CD4-positive, CD25-positive, alpha-beta regulatory T cell (primary cell): ENCODE measurements around the gene INO80E. TPM values are rescaled to one million over a fixed set of nuclear protein-coding genes. Genes with fewer than 3 reads are reported as not detected.

Experiments used
- ATAC-seq, 2 donors: fragments of 150-1000 bp; cut with Tn5 transposase; one replicate each; pipeline ENCODE4 v1.10.0; 2021; ENCODE audit warnings: low read depth in 2 of 2, moderate number of reproducible peaks in 2 of 2, moderate library complexity in 1 of 2
- DNase-seq, 3 donors: peaks; one replicate each; pipeline versions ENCODE4 v3.0.0 to v3.0.0-alpha.2; 2012 to 2022; ENCODE audit warnings: mixed read lengths in 1 of 3
- H3K27ac ChIP-seq: one replicate; pipeline ENCODE4 v1.7.0; 2013; ENCODE audit warnings: mild to moderate bottlenecking, low read length; ENCODE audit not compliant: insufficient read depth, poor library complexity, severe bottlenecking
- H3K27me3 ChIP-seq: one replicate; pipeline ENCODE4 v1.7.0; 2013; ENCODE audit warnings: low read length; ENCODE audit not compliant: control insufficient read depth, insufficient read depth
- H3K36me3 ChIP-seq: one replicate; pipeline ENCODE4 v1.7.0; 2013; ENCODE audit warnings: mild to moderate bottlenecking, low read length, moderate library complexity; ENCODE audit not compliant: control insufficient read depth, insufficient read depth
- H3K4me1 ChIP-seq: 2 replicates; pipeline ENCODE4 v1.7.0; 2013; ENCODE audit warnings: mild to moderate bottlenecking, low read length; ENCODE audit not compliant: insufficient read depth, control insufficient read depth, poor library complexity, severe bottlenecking
- H3K4me3 ChIP-seq: one replicate; pipeline ENCODE4 v1.7.0; 2013; ENCODE audit warnings: low read depth, mild to moderate bottlenecking, low read length, moderate library complexity
- H3K9me3 ChIP-seq, 2 experiments: 1 replicate in 1 of 2; 2 replicates in 1 of 2; pipeline ENCODE4 v1.7.0; 2013; ENCODE audit warnings: low read length in 2 of 2, mild to moderate bottlenecking in 1 of 2, moderate library complexity in 1 of 2; ENCODE audit not compliant: control insufficient read depth in 2 of 2
- H3K27ac Mint-ChIP-seq, 3 donors: one replicate each; pipeline ENCODE4 v1.8.0; 2020 to 2022; ENCODE audit warnings: mild to moderate bottlenecking in 3 of 3, mixed read lengths in 3 of 3, moderate library complexity in 2 of 3
- H3K27me3 Mint-ChIP-seq: one replicate; pipeline ENCODE4 v1.8.0; 2022; ENCODE audit warnings: mild to moderate bottlenecking, mixed read lengths
- H3K36me3 Mint-ChIP-seq: one replicate; pipeline ENCODE4 v1.8.0; 2020; ENCODE audit warnings: mixed read lengths
- H3K4me1 Mint-ChIP-seq, 4 donors: one replicate each; pipeline ENCODE4 v1.8.0; 2020 to 2022; ENCODE audit warnings: mixed read lengths in 4 of 4, mild to moderate bottlenecking in 1 of 4
- H3K4me3 Mint-ChIP-seq, 4 donors: one replicate each; pipeline ENCODE4 v1.8.0; 2020 to 2022; ENCODE audit warnings: mild to moderate bottlenecking in 4 of 4, mixed read lengths in 4 of 4, moderate library complexity in 3 of 4
- H3K9me3 Mint-ChIP-seq, 7 donors: one replicate each; pipeline ENCODE4 v1.8.0; 2020 to 2022; ENCODE audit warnings: mixed read lengths in 7 of 7, mild to moderate bottlenecking in 3 of 7, moderate library complexity in 2 of 7
- polyA plus RNA-seq, 4 donors: library from polyadenylated mRNA; unstranded; fragments of 300-500 nt; fragmentation: Illumina TruSeq; gene quantifications; one replicate each; pipeline ENCODE4 v1.2.3, GENCODE V29; 2021
- total RNA-seq: library from RNA; stranded (reverse); gene quantifications from one replicate; pipeline ENCODE4 v1.2.3, GENCODE V29; 2022

The INO80E gene
- total and polyA plus RNA-seq, 5 donors from 2014 or later = 5.0 to 105 (median 6.4) TPM

DNA sequence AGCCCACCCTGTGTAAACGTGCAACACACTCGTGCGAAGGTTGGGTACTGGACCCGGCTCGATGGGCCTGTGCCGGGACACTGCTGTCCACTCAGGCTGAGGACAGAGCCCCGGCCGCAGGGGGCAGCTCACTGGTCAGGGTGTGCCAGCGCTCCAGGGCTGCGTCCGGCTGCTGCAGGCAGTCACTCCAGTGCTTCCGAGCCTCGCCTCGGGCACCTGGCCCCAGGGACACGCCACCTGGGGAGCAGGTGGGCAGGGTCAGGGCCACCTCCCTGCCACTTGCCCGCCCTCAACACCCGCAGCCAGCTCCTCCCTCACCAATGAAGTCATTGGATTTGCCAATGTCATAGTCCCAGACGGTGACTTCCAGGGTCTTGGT lies 10.0 kb downstream of the INO80E start:
- no peak for DNase-seq
- no peaks in the 10 kb centered on the region for H3K9me3 Mint-ChIP-seq
- peaks cover 0 to 17% (median 6%) of the 10 kb centered on the region in 4 donors for H3K4me1 Mint-ChIP-seq
- H3K36me3 ChIP-seq = peaks cover 5% of the 10 kb centered on the region
- no peaks in the 10 kb centered on the region for H3K9me3 ChIP-seq
- peaks cover 10% of the 10 kb centered on the region for H3K4me1 ChIP-seq
- H3K27ac Mint-ChIP-seq = no peak overlapping the region
- H3K27ac ChIP-seq = no peak overlapping the region
- H3K27me3 Mint-ChIP-seq = peaks cover 9% of the 10 kb centered on the region
- no peak overlapping the region for H3K4me3 Mint-ChIP-seq
- no peaks in the 10 kb centered on the region for H3K27me3 ChIP-seq
- H3K4me3 ChIP-seq = no peak overlapping the region
- ATAC-seq = no peak
- peaks cover 12% of the 10 kb centered on the region for H3K36me3 Mint-ChIP-seq

DNA sequence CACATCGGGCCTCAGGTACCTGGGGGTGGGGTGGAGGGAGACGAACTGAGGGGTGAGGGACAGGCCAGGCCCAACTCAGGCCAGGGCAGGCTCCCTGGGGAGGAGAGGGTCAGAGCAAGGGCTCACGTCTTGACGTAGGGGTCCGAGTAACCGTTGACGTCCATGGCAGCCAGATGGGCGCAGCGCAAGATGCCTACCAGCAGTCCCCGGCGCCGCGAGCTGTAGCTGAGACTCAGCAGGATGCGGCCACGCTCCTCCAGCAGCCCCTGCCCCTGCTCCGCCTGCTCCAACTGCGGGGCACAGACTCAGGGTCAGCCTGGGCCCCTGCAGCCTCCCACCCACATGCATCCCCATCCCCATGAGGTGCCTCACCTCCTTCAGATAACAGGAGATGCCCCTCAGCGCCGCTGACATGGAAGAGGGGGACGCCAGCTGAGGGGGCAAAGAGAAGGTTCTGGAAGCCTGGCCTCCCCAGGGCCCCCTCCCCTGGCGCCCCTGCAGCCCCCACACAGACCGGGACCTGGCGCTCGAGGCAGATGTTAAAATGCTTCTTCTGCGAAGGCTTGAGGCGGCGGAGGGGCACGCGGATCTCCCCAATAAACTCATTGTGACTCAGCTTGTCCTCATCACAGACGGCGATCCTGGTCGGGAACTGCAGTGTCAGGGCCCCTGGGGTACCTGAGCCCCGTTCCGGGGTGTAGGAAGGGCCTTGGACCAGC lies 10.8 kb downstream of the INO80E start:
- Mint-ChIP-seq H3K36me3 (peaks cover 12% of the 10 kb centered on the region), H3K27ac (no peak overlapping the region), H3K4me1 (peaks cover 0 to 17% (median 6%) of the 10 kb centered on the region in 4 donors), H3K4me3 (peak overlapping the region in 1 of 4 donors; percentile 47), H3K9me3 (no peaks in the 10 kb centered on the region), H3K27me3 (peaks cover 12% of the 10 kb centered on the region)
- Histone ChIP-seq H3K36me3 (peaks cover 5% of the 10 kb centered on the region), H3K9me3 (no peaks in the 10 kb centered on the region), H3K27ac (no peak overlapping the region), H3K4me3 (no peak overlapping the region), H3K27me3 (no peaks in the 10 kb centered on the region), H3K4me1 (peaks cover 14% of the 10 kb centered on the region)
- DNase-seq = no peak
- ATAC-seq = no peak

DNA sequence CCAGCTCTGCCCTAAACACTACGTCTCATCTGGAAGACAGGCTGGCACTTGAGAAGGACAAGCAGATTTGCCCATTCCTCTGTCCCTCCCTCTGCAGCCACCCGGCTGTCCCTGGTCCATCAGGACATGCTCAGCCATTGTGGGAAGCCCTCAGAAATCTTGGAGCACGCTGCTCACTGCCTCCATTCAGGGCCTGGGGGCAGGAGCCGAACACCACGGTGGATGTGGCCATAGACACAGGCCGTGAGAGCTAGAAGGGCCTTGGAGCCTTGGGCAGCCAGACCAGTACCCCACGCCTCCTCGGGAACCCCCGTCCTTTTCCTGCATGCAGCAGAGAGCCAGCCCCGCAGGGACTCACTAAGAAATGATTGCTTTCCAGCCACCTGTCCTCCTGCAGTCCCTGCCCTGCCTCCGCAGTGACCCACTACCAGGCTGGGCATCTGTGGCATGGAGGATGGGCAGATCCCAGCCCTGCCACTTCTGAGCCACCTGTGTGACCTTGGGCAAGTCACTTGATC lies 11.4 kb downstream of the INO80E start:
- Mint-ChIP-seq H3K36me3 (peaks cover 6% of the 10 kb centered on the region), H3K27me3 (peaks cover 19% of the 10 kb centered on the region), H3K27ac (peak overlapping the region in 1 of 3 donors; percentile 36), H3K4me3 (no peak overlapping the region), H3K4me1 (peaks cover 0 to 18% (median 4%) of the 10 kb centered on the region in 4 donors), H3K9me3 (no peaks in the 10 kb centered on the region)
- H3K27me3 ChIP-seq = no peaks in the 10 kb centered on the region
- ATAC-seq (no peak), DNase-seq (no peak)
- peaks cover 14% of the 10 kb centered on the region for H3K4me1 ChIP-seq
- H3K36me3 ChIP-seq = peaks cover 3% of the 10 kb centered on the region
- no peaks in the 10 kb centered on the region for H3K9me3 ChIP-seq
- no peak overlapping the region for H3K27ac ChIP-seq
- H3K4me3 ChIP-seq = no peak overlapping the region

DNA sequence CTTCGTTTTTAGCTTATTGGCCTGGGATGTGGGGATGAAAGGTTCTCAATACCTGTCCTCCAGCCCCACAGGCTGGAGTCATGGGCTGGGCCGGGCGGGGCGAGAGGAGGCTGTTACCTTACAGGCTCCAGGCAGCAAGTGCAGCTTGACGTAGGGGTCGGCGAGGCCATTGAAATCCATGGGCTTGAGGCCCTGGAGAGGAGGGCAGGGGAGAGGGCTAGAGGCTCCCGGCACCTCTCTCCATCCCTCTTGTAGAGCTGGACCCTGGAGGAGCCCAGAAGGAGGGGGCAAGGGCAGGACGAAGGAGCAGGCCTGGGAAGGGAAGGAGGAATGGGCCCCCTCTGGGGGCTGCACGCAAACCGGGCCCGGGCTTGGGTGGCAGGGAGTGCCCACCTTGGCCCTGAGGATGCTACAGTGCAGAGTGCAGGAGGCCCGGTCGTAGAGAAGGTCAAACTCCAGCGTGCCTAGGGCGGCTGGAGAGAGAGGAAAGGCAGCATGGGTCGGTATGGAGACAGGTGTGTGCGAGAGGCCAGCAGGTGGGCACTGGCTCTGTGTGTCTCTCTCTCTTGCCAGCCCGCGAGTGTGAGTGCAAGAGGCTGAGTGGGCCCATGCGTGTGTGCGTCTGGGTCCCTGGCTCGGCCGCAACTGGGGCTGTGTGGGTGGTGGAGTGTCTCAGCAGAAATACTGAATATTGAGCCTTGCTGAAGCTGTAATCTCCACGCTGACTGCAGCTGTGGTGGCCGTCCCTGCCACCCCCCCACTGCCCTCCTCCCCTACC lies 13.2 kb downstream of the INO80E start:
- no peak overlapping the region for H3K27ac ChIP-seq
- no peaks in the 10 kb centered on the region for H3K36me3 Mint-ChIP-seq
- H3K27me3 Mint-ChIP-seq = peaks cover 24% of the 10 kb centered on the region
- no peaks in the 10 kb centered on the region for H3K9me3 Mint-ChIP-seq
- no peak for DNase-seq
- H3K27me3 ChIP-seq = no peaks in the 10 kb centered on the region
- H3K4me3 ChIP-seq = no peak overlapping the region
- ATAC-seq = no peak
- peaks cover 0 to 12% (median 4%) of the 10 kb centered on the region in 4 donors for H3K4me1 Mint-ChIP-seq
- H3K36me3 ChIP-seq = no peaks in the 10 kb centered on the region
- peak overlapping the region in 1 of 3 donors; percentile 86 for H3K27ac Mint-ChIP-seq
- no peaks in the 10 kb centered on the region for H3K9me3 ChIP-seq
- H3K4me1 ChIP-seq = peaks cover 14% of the 10 kb centered on the region
- H3K4me3 Mint-ChIP-seq = peak overlapping the region in 2 of 4 donors; percentile 29 to 74

DNA sequence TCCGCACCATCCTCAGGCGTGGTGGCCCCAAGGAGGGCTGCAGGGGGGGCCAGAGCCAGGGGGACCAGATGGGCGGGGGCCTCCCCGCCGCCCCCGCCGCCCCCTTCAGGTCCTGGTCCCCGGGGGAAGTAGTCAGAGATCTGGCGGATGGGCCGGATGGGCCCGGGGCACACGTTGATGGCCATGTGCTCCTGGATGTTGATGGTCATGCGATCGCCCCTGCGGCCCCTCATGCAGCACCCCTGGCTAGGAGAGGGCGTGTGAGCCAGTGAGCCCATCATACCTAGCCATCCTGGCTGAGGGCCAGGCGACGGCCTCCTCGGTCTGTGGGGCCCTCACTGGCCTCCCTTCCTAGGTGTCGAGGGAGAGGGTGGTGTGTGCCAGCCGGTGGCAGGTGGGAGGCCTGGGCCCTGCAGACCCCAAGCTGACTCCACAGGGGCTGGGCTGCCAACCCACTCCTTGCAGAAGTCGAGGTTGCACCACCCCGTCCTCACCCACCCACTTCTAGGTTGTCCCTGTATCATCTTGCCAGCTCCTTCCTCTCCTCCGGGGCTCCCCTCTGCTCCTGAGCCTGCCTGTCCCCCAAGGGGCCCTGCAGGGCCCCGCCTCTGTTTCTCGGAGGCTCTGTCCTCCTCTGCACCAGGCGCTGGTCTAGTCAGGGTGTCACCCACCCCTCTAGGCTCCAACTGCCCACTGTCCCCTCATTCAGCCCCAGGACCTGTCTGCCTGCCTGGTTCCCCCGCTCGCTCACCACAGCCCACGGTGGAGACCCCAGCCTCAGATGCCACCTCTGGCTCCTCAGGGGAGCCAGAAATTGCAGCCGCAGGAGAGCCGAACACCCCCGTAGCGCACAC lies 14.2 kb downstream of the INO80E start:
- ATAC-seq = no peak
- Mint-ChIP-seq H3K9me3 (peaks cover 0 to 1% (median 0%) of the 10 kb centered on the region in 7 donors), H3K27ac (peak overlapping the region in 1 of 3 donors; percentile 20), H3K4me3 (peak overlapping the region; percentile 43 to 77 (median 64)), H3K4me1 (peaks cover 0 to 11% (median 4%) of the 10 kb centered on the region in 4 donors), H3K27me3 (peaks cover 24% of the 10 kb centered on the region), H3K36me3 (no peaks in the 10 kb centered on the region)
- Histone ChIP-seq H3K9me3 (no peaks in the 10 kb centered on the region), H3K4me3 (no peak overlapping the region), H3K36me3 (no peaks in the 10 kb centered on the region), H3K4me1 (peaks cover 14% of the 10 kb centered on the region), H3K27ac (no peak overlapping the region), H3K27me3 (no peaks in the 10 kb centered on the region)
- no peak for DNase-seq

DNA sequence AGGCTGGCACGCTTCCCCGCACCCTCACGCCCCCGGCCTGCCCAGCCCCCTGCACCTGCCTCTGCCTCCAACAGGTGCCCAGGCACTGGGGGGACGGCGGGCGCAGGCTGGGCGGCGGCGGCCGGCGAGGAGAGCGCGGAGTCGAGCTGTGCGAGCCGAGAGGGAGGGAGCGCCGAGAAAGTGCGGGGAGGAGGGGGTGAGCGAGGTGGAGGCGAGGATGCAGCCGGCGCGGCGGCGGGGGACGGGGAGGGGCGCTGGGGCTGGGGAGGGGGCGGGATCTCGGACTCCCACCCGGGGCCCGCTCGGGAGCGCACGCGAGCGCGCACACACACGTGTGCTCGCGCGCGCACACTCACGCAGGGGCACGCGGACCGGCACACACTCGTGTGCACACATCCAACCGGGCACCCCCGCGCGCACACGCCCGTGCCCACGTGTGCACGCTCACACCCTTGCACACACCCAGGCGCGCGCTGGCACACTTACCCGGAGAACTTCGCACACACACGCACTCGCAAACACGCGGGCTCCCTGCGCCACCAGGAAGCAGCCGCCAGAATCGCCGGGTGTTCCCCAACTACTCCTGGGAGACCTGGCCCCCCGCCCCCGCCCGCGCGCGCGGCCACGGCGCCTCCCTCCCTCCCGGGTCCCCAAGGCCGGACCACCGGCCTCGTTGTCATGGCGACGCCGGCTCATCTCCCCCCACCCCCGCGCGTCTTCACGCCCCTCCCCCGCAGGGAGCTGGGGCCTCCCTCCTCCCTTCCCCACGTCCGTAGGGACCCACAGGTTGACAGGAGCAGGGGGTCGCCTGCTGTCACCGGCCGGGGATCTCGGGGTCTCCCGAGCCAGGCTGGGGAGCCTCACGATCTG lies 15.0 kb downstream of the INO80E start, which contains the start of gene DOC2A:
TSS of gene DOC2A (minus strand) at position 184 of the 870 bp plus-strand sequence. CDS start 805 bp downstream, outside the sequence.
- H3K4me3 Mint-ChIP-seq = peak within 1 kb of the TSS; percentile 61 to 91 (median 86)
- Histone ChIP-seq H3K27me3 (no peaks in the 10 kb centered on the region), H3K4me1 (peaks cover 14% of the 10 kb centered on the region), H3K4me3 (no peak within 1 kb of the TSS), H3K36me3 (no peaks in the 10 kb centered on the region), H3K27ac (no peak within 1 kb of the TSS), H3K9me3 (no peaks in the 10 kb centered on the region)
- peaks cover 0 to 11% (median 4%) of the 10 kb centered on the region in 4 donors for H3K4me1 Mint-ChIP-seq
- no peaks in the 10 kb centered on the region for H3K36me3 Mint-ChIP-seq
- peaks cover 29% of the 10 kb centered on the region for H3K27me3 Mint-ChIP-seq
- peaks cover 0 to 1% (median 0%) of the 10 kb centered on the region in 7 donors for H3K9me3 Mint-ChIP-seq
- DNase-seq (peak in 2 of 3 donors; percentile 26 to 30), ATAC-seq (peak; percentile 29 to 35)
- H3K27ac Mint-ChIP-seq = peak within 1 kb of the TSS in 2 of 3 donors; percentile 20 to 36
